ENCODE results near the gene RIOX2. TPM values are rescaled to one million over a fixed set of nuclear protein-coding genes. Genes with fewer than 3 reads are reported as not detected.

The RIOX2 gene
- total RNA-seq, 4 donors from 2014 or later: 61.6 to 109 (median 89.9) TPM

- Histone ChIP-seq H3K27me3 (no peaks in the 10 kb centered on the region), H3K4me3 (replicated peaks in 1 of 3) (no peak overlapping the region), H3K36me3 (peaks cover 16 to 29% of the 10 kb centered on the region in 2 donors), H3K27ac (no peak overlapping the region), H3K9me3 (no peaks in the 10 kb centered on the region), H3K4me1 (peaks cover 8 to 14% of the 10 kb centered on the region in 2 donors)
- no peak for DNase-seq
- intact Hi-C loops (cut with DNase I): no loop called here
- 79 to 91% methylated on average over 2 of the region's 2 CpGs for WGBS, 2 donors
- TF ChIP-seq, protein P1, sequence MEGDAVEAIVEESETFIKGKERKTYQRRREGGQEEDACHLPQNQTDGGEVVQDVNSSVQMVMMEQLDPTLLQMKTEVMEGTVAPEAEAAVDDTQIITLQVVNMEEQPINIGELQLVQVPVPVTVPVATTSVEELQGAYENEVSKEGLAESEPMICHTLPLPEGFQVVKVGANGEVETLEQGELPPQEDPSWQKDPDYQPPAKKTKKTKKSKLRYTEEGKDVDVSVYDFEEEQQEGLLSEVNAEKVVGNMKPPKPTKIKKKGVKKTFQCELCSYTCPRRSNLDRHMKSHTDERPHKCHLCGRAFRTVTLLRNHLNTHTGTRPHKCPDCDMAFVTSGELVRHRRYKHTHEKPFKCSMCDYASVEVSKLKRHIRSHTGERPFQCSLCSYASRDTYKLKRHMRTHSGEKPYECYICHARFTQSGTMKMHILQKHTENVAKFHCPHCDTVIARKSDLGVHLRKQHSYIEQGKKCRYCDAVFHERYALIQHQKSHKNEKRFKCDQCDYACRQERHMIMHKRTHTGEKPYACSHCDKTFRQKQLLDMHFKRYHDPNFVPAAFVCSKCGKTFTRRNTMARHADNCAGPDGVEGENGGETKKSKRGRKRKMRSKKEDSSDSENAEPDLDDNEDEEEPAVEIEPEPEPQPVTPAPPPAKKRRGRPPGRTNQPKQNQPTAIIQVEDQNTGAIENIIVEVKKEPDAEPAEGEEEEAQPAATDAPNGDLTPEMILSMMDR (IDR thresholded peaks at IDR 0.05): no peak
- TF ChIP-seq POLR2A (IDR thresholded peaks at IDR 0.05): no peak
Observed at GRCh38 chr3:97937205-97937604, 35.0 kb downstream of the RIOX2 start.

GRCh38 chr3:97935842-97936241 is 36.4 kb downstream of the RIOX2 start:
- no peak for TF ChIP-seq POLR2A (IDR thresholded peaks at IDR 0.05)
- TF ChIP-seq, protein P1 (IDR thresholded peaks at IDR 0.05): no peak
- peak overlapping the region; percentile 26 to 53 (median 30) for H3K27ac ChIP-seq
- intact Hi-C loops (cut with DNase I): no loop called here
- no peak overlapping the region for H3K4me3 ChIP-seq (replicated peaks in 1 of 3)
- peaks cover 4 to 9% of the 10 kb centered on the region in 2 donors for H3K4me1 ChIP-seq
- peak in 1 of 2 donors; percentile 14 for DNase-seq
- H3K27me3 ChIP-seq: no peaks in the 10 kb centered on the region
- WGBS, 2 donors: 27 to 88% methylated on average over 1 of the region's 1 CpG
- H3K36me3 ChIP-seq: peaks cover 19 to 21% of the 10 kb centered on the region in 2 donors
- H3K9me3 ChIP-seq: no peaks in the 10 kb centered on the region

DNA sequence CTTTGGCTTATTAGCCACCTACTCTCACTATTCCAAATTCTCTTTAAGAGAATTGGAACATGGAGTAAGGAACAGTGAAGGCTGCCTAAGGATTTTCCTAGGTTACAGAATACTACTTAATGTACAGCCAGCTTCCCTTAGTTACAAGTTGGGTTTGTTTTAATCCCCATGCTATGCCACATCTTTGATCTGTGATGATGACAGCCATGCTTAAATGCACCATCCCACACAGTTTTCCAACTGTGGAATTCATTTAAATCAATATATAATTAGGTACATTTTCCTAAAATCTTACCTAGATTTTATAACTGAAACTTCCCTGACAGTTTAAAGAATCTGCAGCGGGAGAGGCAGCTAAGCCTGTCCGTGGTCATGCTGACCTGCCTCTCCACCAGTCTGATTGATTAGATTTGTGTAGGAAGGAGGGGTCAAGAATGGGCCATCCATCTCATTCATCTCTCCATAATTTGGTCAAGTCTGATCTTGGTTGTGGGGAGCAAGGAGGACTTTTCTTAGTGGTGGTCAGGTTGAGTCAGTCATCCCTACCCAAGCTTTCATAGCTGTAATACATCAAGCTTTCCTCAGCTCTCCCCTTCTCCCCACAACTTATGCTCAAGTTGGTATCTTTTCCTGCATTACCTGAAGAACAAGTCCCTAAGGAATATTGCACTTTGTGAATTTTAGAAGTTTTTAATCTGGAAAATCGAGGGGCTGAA is 37.1 kb downstream of the RIOX2 start:
- H3K27ac ChIP-seq: peak overlapping the region; percentile 26 to 53 (median 30)
- WGBS, 2 donors: 97 to 98% methylated on average over 3 of the region's 3 CpGs
- H3K4me1 ChIP-seq: peaks cover 4 to 9% of the 10 kb centered on the region in 2 donors
- H3K4me3 ChIP-seq (replicated peaks in 1 of 3): no peak overlapping the region
- H3K27me3 ChIP-seq: no peaks in the 10 kb centered on the region
- H3K36me3 ChIP-seq: peaks cover 21 to 26% of the 10 kb centered on the region in 2 donors
- intact Hi-C loops (cut with DNase I): no loop called here
- no peaks in the 10 kb centered on the region for H3K9me3 ChIP-seq
- no peak for DNase-seq
- no peak for TF ChIP-seq POLR2A (IDR thresholded peaks at IDR 0.05)
- TF ChIP-seq, protein P1 (IDR thresholded peaks at IDR 0.05): no peak

GRCh38 chr3:97932387-97932801 is 39.8 kb downstream of the RIOX2 start:
- Histone ChIP-seq H3K36me3 (peaks cover 16 to 20% of the 10 kb centered on the region in 2 donors), H3K4me1 (peaks cover 8 to 16% of the 10 kb centered on the region in 2 donors), H3K27me3 (no peaks in the 10 kb centered on the region), H3K4me3 (replicated peaks in 1 of 3) (no peak overlapping the region), H3K9me3 (no peaks in the 10 kb centered on the region), H3K27ac (peak overlapping the region in 1 of 3 donors; percentile 13)
- 72 to 80% methylated on average over 4 of the region's 4 CpGs for WGBS, 2 donors
- no peak for DNase-seq
- TF ChIP-seq, protein P1 (IDR thresholded peaks at IDR 0.05): no peak
- TF ChIP-seq POLR2A (IDR thresholded peaks at IDR 0.05): no peak
- intact Hi-C loops (cut with DNase I): no loop called here

GRCh38 chr3:97931218-97931617 is 41.0 kb downstream of the RIOX2 start:
- no peak for DNase-seq
- Histone ChIP-seq H3K4me3 (replicated peaks in 1 of 3) (no peak overlapping the region), H3K9me3 (no peaks in the 10 kb centered on the region), H3K27me3 (no peaks in the 10 kb centered on the region), H3K4me1 (peaks cover 8 to 16% of the 10 kb centered on the region in 2 donors), H3K27ac (peak overlapping the region in 1 of 3 donors; percentile 21), H3K36me3 (peaks cover 10 to 11% of the 10 kb centered on the region in 2 donors)
- TF ChIP-seq POLR2A (IDR thresholded peaks at IDR 0.05): no peak
- TF ChIP-seq, protein P1 (IDR thresholded peaks at IDR 0.05): no peak
- 48% methylated on average over 2 of the region's 2 CpGs for WGBS, 2 donors
- intact Hi-C loops (cut with DNase I): no loop called here
